ENCODE data around the gene PRKCD. TPM values are rescaled to one million over a fixed set of nuclear protein-coding genes. Genes with fewer than 3 reads are reported as not detected.

PRKCD gene
- polyA plus RNA-seq, 3 donors, result 123 to 329 (median 158) TPM

GRCh38 chr3:53170325-53171063, 9.5 kb downstream of the PRKCD start:
- H3K36me3 Mint-ChIP-seq, result peaks cover 36 to 75% of the 10 kb centered on the region in 2 donors
- Histone ChIP-seq H3K9ac (ENCODE audit: insufficient read depth, low read length, poor library complexity, severe bottlenecking) (peak overlapping the region; percentile 75), H4K20me1 (ENCODE audit: insufficient read depth, low read length) (peaks cover 100% of the 10 kb centered on the region), H3K4me2 (replicated peaks; ENCODE audit: extremely low read depth, low read length, poor library complexity, severe bottlenecking) (peak overlapping the region; percentile 99), H3K27me3 (ENCODE audit: control insufficient read depth in 2 of 2, insufficient read depth in 2 of 2, low read length in 2 of 2) (no peaks in the 10 kb centered on the region), H3K79me2 (ENCODE audit: insufficient read depth, low read length) (peaks cover 100% of the 10 kb centered on the region), H3K4me1 (ENCODE audit: control insufficient read depth in 1 of 2, insufficient read depth in 2 of 2, low read length in 2 of 2) (peaks cover 98 to 100% of the 10 kb centered on the region in 2 donors), H2AFZ (ENCODE audit: insufficient read depth, low read depth, low read length, poor library complexity, severe bottlenecking) (no peak overlapping the region), H3K4me3 (replicated peaks in 1 of 3; ENCODE audit: low read depth in 2 of 3, low read length in 3 of 3) (peak overlapping the region; percentile 47 to 93 (median 63)), H3K27ac (ENCODE audit: low read depth in 1 of 2, low read length in 2 of 2) (peak overlapping the region; percentile 78 to 93), H3K9me3 (replicated peaks in 1 of 2; ENCODE audit: control insufficient read depth in 1 of 2, insufficient read depth in 1 of 2, low read length in 2 of 2) (no peaks in the 10 kb centered on the region), H3K36me3 (replicated peaks in 1 of 2; ENCODE audit: control insufficient read depth in 1 of 2, insufficient read depth in 2 of 2, low read length in 2 of 2) (peaks cover 47 to 55% of the 10 kb centered on the region in 2 donors)
- WGBS (ENCODE audit: insufficient coverage), result 23% methylated on average over 12 of the region's 17 CpGs
- intact Hi-C loops (cut with micrococcal nuclease), result no loop called here
- peak overlapping the region; percentile 91 to 99 (median 97) for H3K27ac Mint-ChIP-seq
- peaks cover 0 to 3% (median 0%) of the 10 kb centered on the region in 7 donors for H3K9me3 Mint-ChIP-seq
- H3K27me3 Mint-ChIP-seq (ENCODE audit: low read depth in 3 of 3), result peaks cover 0 to 3% (median 0%) of the 10 kb centered on the region in 3 donors
- no peak for TF ChIP-seq CTCF (IDR thresholded peaks at IDR 0.05)
- DNase-seq, result peak in 2 of 3 donors; percentile 65 to 86
- H3K4me1 Mint-ChIP-seq, result peaks cover 96% of the 10 kb centered on the region
- peak overlapping the region; percentile 94 to 96 for H3K4me3 Mint-ChIP-seq

- no peak for DNase-seq
- Mint-ChIP-seq H3K4me1 (peaks cover 96% of the 10 kb centered on the region), H3K27ac (peak overlapping the region; percentile 90 to 99 (median 96)), H3K4me3 (peak overlapping the region; percentile 94 to 96), H3K9me3 (peaks cover 0 to 3% (median 0%) of the 10 kb centered on the region in 7 donors), H3K36me3 (peaks cover 42 to 76% of the 10 kb centered on the region in 2 donors), H3K27me3 (ENCODE audit: low read depth in 3 of 3) (peaks cover 0 to 3% (median 0%) of the 10 kb centered on the region in 3 donors)
- no peak overlapping the region for H2AFZ ChIP-seq (ENCODE audit: insufficient read depth, low read depth, low read length, poor library complexity, severe bottlenecking)
- H3K9ac ChIP-seq (ENCODE audit: insufficient read depth, low read length, poor library complexity, severe bottlenecking), result peak overlapping the region; percentile 75
- H3K27ac ChIP-seq (ENCODE audit: low read depth in 1 of 2, low read length in 2 of 2), result peak overlapping the region; percentile 78 to 93
- H3K27me3 ChIP-seq (ENCODE audit: control insufficient read depth in 2 of 2, insufficient read depth in 2 of 2, low read length in 2 of 2), result no peaks in the 10 kb centered on the region
- peaks cover 100% of the 10 kb centered on the region for H4K20me1 ChIP-seq (ENCODE audit: insufficient read depth, low read length)
- no peaks in the 10 kb centered on the region for H3K9me3 ChIP-seq (replicated peaks in 1 of 2; ENCODE audit: control insufficient read depth in 1 of 2, insufficient read depth in 1 of 2, low read length in 2 of 2)
- peaks cover 47 to 55% of the 10 kb centered on the region in 2 donors for H3K36me3 ChIP-seq (replicated peaks in 1 of 2; ENCODE audit: control insufficient read depth in 1 of 2, insufficient read depth in 2 of 2, low read length in 2 of 2)
- TF ChIP-seq CTCF (IDR thresholded peaks at IDR 0.05), result no peak
- intact Hi-C loops (cut with micrococcal nuclease), result no loop called here
- WGBS (ENCODE audit: insufficient coverage), result 5% methylated on average over 6 of the region's 7 CpGs
- peak overlapping the region; percentile 99 for H3K4me2 ChIP-seq (replicated peaks; ENCODE audit: extremely low read depth, low read length, poor library complexity, severe bottlenecking)
- peak overlapping the region; percentile 47 to 93 (median 63) for H3K4me3 ChIP-seq (replicated peaks in 1 of 3; ENCODE audit: low read depth in 2 of 3, low read length in 3 of 3)
- peaks cover 98 to 100% of the 10 kb centered on the region in 2 donors for H3K4me1 ChIP-seq (ENCODE audit: control insufficient read depth in 1 of 2, insufficient read depth in 2 of 2, low read length in 2 of 2)
- peaks cover 100% of the 10 kb centered on the region for H3K79me2 ChIP-seq (ENCODE audit: insufficient read depth, low read length)
These were observed 10.0 kb downstream of the PRKCD start for GRCh38 chr3:53171064-53171418.
